Upper lobe of left lung (tissue), 4 donors: ENCODE data around the gene RCE1.

Experiments used
- CTCF ChIP-seq, 6 experiments: fragments of 450-650 bp in 4 of 6; fragments of 200-600 bp in 2 of 6; sonication (generic) in 2 of 6; IDR thresholded peaks; one replicate each; pipeline ENCODE4 v1.5.1; 2016 to 2019; ENCODE audit warnings: antibody characterized with exemption in 6 of 6
- EP300 ChIP-seq, 4 donors: sonication (generic); formaldehyde crosslinking; IDR thresholded peaks; one replicate each; pipeline ENCODE4 v1.5.1; 2017; ENCODE audit warnings: antibody characterized with exemption in 4 of 4, control low read depth in 2 of 4
- POLR2A ChIP-seq, 4 donors: fragments of 450-650 bp; IDR thresholded peaks; one replicate each; pipeline ENCODE4 v1.5.1; 2016 to 2017; ENCODE audit warnings: antibody characterized with exemption in 4 of 4, mild to moderate bottlenecking in 2 of 4
- POLR2AphosphoS5 ChIP-seq, 2 donors: sonication (generic); formaldehyde crosslinking; IDR thresholded peaks; one replicate each; pipeline ENCODE4 v1.5.1; 2017; ENCODE audit warnings: antibody characterized with exemption in 2 of 2

- no peak for TF ChIP-seq CTCF (IDR thresholded peaks at IDR 0.05)
- TF ChIP-seq POLR2A (IDR thresholded peaks at IDR 0.05) = no peak
- no peak for TF ChIP-seq POLR2AphosphoS5 (IDR thresholded peaks at IDR 0.05)
- TF ChIP-seq EP300 (IDR thresholded peaks at IDR 0.05) = no peak
Measured at GRCh38 chr11:66869567-66869870, 26.3 kb downstream of the RCE1 start.
